Measurements from ENCODE around the gene RBFOX2.
"Not testable (repeated sequence)": the region's sequence is repeated elsewhere in the genome, so short reads cannot be mapped to it uniquely, and the experiment has no call there.

The RBFOX2 gene

DNA sequence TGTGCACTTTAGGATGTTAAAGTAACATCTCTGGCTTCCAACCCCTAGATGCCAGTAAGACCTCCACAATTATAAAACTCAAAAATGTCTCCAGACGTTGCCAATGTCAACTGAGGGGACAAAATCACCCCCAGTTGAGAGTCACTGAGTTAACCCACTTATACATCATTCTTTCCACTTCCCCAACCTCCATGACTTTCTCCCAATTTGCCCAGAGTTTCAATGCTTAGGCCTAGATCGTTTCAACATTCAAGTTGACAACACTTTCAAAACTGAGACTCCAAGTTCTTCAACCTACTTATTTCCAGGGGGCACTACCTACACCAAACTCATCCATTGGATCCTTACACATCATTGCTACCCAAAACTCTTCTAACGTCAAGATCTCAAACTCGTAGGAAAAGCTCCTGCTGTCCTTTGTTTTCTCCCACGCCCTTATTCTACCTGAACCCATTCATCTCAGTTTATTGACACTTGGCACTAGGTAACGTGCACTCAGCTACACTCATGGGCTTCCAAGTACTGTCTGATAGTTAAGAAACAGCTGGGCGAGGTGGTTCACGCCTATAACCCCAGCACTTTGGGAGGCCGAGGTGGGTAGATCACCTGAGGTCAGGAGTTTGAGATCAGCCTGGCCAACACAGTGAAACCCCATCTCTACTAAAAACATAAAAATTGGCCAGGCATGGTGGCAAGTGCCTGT lies 24.5 kb downstream of the RBFOX2 start:
- no peak for DNase-seq

DNA sequence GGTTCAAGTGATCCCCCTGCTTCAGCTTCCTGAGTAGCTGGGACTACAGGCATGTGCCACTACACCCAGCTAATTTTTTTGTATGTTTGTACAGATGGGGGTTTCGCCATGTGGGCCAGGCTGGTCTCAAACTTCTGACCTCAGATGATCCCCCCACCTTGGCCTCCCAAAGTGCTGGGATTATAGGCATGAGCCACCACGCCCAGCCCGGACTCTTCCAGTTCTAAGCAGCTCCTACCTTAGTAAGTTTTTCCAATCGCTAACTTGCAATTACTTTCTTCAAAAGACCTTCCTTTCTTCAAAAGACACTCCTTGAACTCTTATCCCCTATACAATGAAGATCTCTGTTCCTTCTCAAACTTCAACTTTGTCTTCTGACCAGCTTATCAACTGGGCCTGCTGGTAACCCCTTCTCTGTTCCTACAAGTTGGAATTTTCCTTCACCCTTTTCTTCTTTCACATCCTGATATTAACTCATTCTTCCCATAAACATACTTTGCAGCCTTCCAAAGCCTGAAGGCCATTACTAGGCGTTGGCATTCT lies 25.8 kb downstream of the RBFOX2 start:
- DNase-seq: no peak

DNA sequence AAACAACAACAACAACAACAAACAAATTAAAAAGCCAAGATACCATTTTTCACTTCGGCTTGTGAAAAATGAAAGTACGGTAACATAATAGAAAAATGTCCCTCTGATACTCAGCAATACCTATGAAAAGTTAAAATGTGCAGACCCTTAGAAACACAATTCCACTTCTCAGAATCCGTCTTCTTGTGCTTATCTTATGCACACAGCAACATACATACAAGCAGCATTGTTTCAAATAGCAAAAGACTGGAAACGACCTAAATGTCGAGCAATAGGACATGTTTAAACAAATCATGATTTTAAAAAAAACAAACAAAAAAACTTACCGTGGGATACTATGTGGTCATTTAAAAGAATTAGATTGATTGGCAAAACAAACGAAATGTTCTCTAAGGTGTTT lies 26.5 kb downstream of the RBFOX2 start:
- no peak for DNase-seq

DNA sequence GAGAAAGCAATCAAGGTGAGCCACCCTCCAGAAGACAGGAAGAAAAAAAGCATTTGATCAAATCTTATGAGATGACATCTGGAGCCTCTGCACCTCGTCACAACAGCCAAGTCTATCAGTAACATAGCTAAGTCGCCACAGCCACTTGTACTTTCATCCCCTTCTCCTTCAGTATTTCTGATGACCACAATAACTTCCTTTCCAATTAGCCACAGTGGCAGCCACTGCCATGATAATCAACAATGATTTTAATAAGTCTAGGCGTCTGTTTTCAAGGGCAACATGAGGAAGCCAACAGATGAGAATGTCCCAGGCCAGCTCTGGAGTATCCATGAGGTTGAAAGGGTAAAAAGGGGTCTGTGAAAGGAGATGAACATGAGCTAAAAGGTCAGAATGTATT lies 29.9 kb downstream of the RBFOX2 start:
- no peak for DNase-seq

DNA sequence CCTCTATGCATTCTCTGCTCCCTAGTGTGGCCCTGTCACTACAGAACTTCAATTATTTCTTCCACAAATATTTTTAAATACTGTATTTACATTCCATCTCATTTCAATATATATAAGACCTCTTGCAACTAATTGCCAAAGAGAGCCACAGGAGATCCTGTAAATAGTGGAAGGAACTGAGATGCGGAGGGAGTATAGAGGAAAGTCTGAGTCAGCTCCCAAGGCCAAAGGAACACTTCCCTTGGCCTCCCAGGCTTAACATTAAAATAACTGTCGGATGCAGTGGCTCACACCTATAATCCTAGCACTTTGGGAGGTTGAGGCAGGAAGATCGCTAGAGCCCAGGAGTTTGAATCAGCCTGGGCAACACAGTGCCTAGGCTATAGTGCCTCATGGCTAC lies 31.2 kb downstream of the RBFOX2 start:
- DNase-seq: no peak

DNA sequence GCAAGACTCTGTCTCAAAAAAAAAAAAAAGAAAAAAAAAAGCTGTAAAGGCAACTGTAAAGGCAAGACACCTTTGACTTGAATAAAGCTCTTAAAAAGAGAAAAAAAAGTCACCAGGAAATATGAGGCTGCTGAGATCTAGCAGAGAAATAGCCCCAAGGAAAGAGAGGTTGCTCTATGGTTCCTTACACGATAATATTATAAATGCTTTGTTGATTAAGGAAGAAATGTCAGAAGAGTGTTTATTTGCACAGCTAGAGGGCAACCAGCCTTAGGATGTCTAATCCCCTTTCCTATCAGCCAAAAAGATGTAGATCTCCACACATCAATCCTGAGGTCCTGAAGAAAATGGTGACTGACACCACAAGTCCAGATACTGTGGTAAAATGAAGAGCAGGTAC lies 32.0 kb downstream of the RBFOX2 start:
- DNase-seq: no peak

DNA sequence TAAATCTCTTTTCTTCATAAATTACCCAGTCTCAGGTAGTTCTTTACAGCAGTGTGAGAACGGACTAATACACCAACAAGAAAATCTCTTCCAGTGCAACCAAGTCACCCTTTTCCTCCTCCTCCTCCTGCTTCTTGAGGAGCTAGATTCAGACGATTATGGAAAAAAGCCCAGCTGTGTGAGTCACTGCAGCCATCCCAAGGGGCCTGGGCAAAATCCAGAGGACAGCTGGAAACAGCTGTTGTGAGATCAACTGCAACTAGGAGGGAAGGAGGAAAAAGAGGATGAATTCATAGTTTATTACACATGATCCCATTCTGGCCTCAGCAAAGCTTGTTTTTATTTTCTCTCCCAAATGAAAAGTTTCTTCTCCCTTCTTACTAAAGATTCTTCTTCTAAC lies 32.9 kb downstream of the RBFOX2 start:
- DNase-seq: no peak

DNA sequence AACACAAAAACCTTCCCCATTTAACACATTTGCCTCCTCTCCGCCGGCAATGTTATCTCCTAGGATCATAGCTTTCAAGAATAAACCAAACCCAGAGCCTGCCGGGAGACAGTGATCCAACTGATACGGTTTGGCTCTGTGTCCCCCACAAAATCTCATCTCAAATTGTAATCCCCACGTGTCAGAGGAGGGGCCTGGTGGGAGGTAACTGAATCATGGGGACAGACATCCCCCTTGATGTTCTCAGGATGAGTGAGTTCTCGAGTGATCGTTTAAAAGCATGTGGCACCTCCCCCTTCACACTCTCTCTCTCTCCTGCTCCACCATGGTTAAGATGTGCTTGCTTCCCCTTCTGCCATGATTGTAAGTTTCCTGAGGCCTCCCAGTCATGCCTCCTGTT lies 33.3 kb downstream of the RBFOX2 start:
- no peak for DNase-seq

DNA sequence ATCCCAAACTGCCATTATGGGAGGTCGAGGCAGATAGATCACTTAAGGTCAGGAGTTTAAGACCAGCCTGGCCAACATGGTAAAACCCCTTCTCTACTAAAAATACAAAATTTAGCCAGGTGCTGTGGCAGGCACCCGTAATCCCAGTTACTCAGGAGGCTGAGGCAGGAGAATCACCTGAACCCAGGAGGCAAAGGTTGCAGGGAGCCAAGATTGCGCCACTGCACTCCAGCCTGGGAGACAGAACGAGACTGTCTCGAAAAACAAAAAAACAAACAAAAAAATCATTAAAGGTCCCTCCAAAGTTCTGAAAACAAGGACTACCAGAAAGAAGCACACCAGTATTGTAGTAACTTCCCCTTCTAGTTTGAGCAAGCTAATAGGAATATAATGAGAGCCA lies 34.9 kb downstream of the RBFOX2 start:
- DNase-seq: not testable (repeated sequence)

DNA sequence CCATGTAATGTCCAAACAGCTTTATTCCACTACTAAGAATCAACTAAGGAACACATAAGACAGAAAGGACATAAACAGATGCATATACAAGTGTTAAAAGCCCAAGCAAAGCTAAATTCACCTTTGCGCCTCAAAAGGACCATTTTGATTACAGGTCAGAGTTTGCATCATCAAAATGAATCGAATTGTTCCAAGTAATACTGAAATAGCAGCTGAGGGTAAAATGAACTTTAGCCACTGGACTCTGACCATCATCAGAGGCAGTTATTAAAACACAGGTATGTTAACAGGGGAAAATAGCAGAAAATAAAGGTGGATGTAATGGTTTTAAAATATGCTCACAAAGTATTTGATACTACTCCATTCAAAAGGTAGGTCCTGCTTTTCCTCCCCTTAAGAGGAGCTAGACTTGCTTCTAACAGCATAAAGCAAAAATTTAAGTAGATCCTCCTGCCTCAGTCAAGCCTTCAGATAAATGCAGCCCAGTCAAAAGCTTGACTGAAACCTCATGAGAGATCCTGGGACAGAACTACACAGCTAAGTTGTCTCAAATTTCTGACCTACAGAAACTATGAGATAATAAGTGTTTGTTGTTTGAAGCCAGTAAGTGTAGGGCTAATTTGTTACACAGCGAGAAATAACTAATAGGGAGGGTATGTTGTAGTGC lies 35.4 kb downstream of the RBFOX2 start:
- DNase-seq: no peak

DNA sequence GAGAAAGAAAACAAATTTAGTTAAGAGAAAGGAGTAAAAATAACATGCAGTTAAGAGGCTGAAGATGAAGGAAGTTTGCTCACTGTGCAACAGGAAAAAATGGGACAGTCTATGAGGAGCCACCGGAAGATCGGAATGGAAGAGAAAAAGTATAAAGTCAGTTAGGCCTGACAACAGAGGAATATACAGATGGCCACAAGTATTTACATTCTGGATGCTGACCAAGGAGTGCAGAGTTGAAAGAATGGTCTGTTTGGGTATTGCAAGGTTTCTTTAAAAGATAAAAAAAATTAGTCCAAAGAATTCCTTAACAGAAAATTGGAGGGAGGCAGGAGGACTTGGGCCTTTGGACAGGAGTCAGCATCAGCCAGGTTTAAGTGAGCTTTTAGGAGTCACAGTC lies 37.5 kb downstream of the RBFOX2 start:
- no peak for DNase-seq

DNA sequence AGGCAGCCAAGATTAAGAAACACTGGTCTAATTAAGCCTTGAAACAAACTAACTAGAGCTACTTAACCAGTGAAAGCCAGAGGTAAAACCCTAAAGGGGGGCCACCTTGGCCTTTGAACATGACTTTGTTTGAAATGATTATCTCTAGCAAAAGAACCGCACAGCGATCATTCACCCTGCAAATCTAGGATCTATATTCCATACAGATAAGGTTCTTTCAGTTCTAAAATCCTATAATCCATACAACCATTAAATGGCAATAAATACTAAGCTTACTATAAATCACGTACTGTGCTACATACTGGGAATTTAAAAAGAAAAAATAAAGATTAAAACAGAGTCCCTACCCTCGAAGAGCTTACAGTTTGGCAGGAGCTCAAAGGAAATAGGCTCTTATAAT lies 40.6 kb downstream of the RBFOX2 start:
- DNase-seq: no peak

DNA sequence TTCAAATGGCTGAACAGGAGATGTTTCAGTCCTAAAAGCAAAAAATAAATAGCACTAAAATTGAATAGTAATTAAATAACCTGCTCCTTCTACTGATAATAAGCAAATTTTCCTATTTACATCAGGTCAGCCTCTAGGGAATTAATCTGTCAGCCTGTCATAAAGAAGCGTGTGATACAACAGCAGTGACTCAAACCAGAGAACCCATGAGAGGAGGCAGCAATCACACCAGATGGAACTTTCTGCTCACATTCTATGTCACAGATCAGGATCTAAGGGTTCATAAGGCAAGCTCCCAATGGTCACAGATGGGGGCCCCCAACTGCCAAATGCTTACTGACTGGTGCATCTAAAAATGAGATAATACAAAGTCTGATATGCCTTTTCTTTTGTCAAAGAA lies 41.1 kb downstream of the RBFOX2 start:
- no peak for DNase-seq

DNA sequence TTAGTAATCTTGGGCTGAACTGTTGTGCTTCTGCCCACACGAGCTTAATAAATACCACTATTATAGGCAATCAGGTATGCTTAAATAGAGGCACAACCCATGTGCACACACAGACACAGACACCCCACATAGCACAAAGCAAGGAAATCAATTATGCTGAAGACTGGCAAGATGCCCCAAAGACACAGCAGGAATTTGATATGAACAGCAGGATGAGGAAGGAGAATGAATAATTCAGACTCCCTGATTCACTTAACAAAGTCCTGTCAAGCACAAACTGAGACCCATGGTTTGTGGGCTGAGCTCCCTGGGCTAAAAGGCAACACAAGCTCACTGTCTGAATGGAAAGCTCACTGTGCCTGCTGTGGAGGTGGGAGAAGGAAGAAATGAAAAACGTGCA lies 42.5 kb downstream of the RBFOX2 start:
- no peak for DNase-seq

DNA sequence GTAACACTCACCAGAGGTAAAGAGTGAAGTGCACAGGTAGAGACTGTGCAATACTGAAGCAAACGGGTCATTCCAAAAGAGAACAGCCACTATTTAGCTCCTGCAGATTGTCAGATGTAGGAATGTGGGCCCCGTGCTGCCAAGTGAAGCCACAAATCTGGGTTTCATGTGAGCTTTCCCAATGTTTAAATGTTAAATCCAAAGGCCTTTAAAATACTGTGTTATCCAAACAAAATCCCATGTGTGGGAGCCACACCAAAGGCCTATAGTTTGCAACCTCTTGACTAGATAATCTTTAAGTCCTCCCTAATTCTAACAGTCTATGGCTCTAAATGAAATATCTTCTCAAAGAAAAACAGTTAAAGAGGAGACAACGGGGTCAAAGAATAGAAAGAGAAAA lies 43.3 kb downstream of the RBFOX2 start:
- DNase-seq: no peak

DNA sequence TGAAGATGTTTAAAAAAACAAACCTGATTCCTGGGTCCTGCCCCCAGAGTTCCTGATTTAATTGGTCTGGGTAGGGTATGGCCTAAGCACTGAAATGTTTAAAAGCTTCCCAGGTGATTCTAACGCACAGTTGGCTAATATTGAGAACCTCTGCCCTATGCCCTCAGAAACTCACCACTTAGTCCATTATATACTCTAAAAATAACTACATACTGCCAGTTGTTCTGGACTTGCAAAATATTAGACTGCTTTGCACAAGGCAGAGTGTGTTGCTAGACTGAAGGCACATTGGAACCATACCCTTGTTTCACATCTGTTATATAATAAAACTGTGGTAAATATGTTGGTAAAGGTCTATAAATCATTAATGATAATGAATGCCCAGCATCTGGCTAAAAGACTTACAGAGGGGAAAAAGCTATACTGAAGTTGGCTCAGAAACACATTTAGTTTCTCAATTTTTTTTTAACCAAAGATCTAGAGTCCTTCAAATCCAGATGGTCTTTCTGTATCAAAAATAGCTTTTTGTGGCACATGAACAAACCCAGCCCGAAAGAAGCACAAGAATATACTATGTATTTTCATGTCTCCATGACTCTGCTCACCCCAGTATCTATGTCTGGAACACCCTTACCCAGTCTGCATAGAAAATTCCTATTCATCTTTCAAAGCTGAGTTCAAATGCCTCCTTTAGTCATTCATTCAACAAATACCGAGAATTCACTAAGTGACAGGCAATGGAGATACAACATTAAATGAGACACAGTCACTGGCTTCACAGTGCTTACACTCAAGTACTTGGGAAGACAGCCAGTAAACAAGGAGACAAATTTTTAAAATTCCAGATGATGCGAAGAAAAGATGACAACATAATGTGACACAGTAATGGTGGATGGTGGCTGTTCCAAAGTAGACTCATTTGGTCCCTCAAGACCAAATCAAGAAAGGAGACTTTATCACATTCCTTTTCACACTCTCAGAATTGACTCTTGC lies 44.1 kb downstream of the RBFOX2 start:
- no peak for DNase-seq

DNA sequence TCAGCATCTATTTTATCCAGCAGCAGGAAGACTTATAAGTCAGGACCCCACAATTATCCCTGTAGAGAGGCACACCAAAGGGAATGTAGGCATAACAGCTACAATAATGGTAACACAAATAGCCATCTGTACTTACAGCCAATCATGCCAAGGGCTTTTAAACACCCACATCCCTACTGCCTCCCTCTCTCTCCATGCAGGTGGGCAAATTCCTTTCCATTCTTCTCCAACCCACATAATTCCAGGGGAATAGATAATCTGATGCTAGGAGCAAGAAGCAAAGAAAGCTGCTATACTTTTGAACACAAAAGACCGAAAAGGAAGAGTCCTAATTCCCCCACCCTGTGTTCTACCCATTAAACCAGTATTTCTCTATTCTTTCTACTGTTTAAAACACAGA lies 46.7 kb downstream of the RBFOX2 start:
- DNase-seq: no peak

DNA sequence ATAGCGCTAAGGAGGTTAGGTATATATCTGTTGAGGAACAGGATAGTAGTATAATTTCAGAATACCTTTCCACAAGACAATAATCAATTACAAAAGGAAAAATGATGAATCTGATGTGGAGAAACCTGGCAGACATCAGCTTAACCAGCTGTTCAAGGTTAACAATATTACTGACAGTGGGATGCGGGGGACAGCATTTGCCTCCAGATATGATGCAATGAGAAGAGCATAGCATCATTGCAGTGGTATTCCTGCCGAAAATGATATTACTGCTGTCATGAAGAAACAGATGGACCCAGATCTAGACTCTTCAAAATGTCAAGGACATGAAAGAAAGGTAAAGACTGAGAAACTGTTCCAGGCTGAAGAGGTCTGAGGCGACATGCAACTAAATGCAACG lies 49.7 kb downstream of the RBFOX2 start:
- no peak for DNase-seq

DNA sequence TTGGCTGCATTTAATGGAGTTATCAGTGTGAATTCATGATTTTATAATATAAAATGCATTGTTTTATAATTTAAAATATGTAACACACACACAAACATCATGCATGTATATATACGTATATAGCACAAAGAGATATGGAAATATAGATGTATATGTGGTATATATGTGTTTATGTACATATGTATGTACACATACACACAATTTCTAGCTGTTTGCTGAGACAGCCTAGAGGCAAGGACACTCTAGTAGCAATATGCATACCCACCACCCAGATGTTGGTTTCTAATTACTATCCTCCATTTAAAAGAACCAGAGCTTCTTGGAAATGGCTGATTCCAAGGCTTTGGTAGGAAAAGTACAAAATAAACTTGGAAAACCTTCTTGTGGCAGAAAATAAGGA lies 50.4 kb downstream of the RBFOX2 start:
- DNase-seq: no peak

DNA sequence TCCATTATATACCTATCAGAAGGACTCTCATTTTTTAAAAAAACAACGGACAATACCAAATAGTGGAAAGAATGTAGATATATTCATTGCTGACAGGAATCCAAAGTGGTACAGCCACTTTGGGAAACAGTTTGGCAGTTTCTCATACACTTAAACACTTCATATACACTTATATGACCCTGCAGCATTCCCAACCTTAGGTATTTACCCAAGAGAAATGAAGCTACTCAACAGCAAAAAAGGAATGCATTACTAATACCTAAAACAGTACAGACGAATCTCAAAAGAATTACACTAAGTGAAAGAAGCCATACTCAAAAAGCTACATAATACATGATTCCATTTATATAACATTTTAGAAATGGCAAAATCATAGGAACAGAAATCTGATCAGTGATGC lies 51.5 kb downstream of the RBFOX2 start:
- no peak for DNase-seq

DNA sequence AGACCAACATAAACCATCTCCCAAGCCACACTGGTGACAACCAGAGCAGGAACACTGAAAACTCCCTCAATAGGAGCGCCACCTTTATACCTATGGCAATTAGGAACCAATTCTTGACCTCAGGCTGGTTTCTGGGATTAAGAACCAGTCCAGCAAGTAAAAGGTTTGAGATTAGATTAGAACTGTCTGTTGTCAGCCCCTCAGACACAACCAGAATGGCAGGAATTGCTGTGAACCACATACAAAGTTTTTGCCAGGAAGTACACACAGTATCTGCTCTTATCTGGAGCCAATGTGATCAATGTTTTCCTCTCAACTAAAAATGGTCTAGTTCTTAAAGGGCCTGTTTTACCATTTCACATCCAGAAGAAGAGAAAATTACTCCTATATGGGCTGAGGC lies 55.2 kb downstream of the RBFOX2 start:
- DNase-seq: no peak

DNA sequence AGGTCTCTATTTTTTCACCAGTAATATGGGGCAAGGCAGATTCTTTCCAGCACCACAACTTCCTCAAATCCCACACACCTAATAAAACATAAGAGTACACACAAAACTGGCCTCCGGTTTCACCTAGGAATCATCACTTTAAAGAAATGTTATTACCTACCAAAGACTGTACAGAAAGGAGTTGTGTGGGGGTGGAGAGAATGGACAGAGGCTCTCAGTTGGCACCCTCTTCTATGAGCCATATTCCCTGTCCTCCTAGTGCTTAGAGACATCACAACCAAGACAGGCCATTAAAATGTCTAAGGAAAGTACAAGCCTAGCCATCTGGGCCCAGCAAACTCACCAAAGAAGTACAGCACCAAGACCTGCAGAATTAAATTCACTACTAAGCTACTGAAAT lies 56.1 kb downstream of the RBFOX2 start:
- DNase-seq: no peak

DNA sequence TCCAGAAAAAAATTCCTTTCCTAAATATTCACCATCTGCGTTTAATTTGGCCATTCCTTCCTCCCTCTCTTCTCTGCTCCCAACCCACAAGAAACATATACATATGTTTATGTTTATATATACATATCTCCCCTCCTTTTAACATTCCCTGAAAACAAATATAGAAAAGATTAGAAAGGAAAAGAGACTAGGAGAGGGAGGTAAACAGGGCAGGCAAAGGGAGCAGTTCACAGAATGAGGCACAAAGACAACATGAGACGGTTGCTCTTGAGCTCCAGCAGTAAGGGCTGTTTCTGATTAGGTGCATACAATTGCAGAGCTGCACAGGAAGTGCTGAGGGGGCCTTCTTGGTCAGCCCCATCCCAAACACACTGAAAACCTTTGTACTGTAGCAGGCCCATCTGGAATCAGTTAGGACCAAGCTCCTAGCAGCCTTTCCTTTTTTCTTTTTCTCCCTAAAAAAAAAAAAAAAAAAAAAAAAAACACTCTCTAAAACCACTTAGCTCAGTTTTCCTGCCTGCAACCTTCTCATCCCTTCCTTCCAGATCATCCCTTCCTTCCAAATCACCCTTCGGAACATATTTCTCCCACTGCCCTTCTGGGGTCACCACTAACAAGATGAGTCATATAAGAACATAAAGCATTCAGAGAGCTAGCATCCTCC lies 57.0 kb downstream of the RBFOX2 start:
- no peak for DNase-seq
